ENCODE data around the gene SLC17A1.

Gene SLC17A1

GRCh38 chr6:25832307-25832662 lies 433 bp upstream of the SLC17A1 start:
- no peak for DNase-seq (ENCODE audit: low read depth)

GRCh38 chr6:25830458-25830857 lies 1.4 kb downstream of the SLC17A1 start:
- no peak for DNase-seq (ENCODE audit: low read depth)

GRCh38 chr6:25829375-25829774 lies 2.5 kb downstream of the SLC17A1 start:
- no peak for DNase-seq (ENCODE audit: low read depth)

GRCh38 chr6:25821341-25821740 lies 10.5 kb downstream of the SLC17A1 start:
- DNase-seq (ENCODE audit: low read depth): no peak

- no peak for DNase-seq (ENCODE audit: low read depth)
Observed at GRCh38 chr6:25816252-25816651, 15.6 kb downstream of the SLC17A1 start.

- no peak for DNase-seq (ENCODE audit: low read depth)
Observed at GRCh38 chr6:25815194-25815593, 16.7 kb downstream of the SLC17A1 start.

GRCh38 chr6:25804804-25805203 lies 27.0 kb downstream of the SLC17A1 start:
- DNase-seq (ENCODE audit: low read depth): no peak

GRCh38 chr6:25801436-25801835 lies 30.4 kb downstream of the SLC17A1 start:
- no peak for DNase-seq (ENCODE audit: low read depth)

- DNase-seq (ENCODE audit: low read depth): no peak
Observed at GRCh38 chr6:25794784-25795183, 37.1 kb downstream of the SLC17A1 start.

GRCh38 chr6:25793970-25794369 lies 37.9 kb downstream of the SLC17A1 start:
- no peak for DNase-seq (ENCODE audit: low read depth)

GRCh38 chr6:25792016-25792415 lies 39.8 kb downstream of the SLC17A1 start:
- DNase-seq (ENCODE audit: low read depth): no peak

- no peak for DNase-seq (ENCODE audit: low read depth)
Observed at GRCh38 chr6:25789475-25789874, 42.4 kb downstream of the SLC17A1 start.

GRCh38 chr6:25788305-25788922 lies 43.4 kb downstream of the SLC17A1 start:
- peak; percentile 48 for DNase-seq (ENCODE audit: low read depth)

- no peak for DNase-seq (ENCODE audit: low read depth)
Observed at GRCh38 chr6:25787428-25787827, 44.4 kb downstream of the SLC17A1 start.

- no peak for DNase-seq (ENCODE audit: low read depth)
Observed at GRCh38 chr6:25781134-25781533, 50.7 kb downstream of the SLC17A1 start.

- DNase-seq (ENCODE audit: low read depth): no peak
Observed at GRCh38 chr6:25777856-25778649, 53.8 kb downstream of the SLC17A1 start.

GRCh38 chr6:25777031-25777430 lies 54.8 kb downstream of the SLC17A1 start:
- DNase-seq (ENCODE audit: low read depth): no peak

- no peak for DNase-seq (ENCODE audit: low read depth)
Observed at GRCh38 chr6:25774120-25774715, 57.6 kb downstream of the SLC17A1 start.

GRCh38 chr6:25769983-25770382 lies 61.9 kb downstream of the SLC17A1 start:
- DNase-seq (ENCODE audit: low read depth): no peak

GRCh38 chr6:25768566-25768965 lies 63.3 kb downstream of the SLC17A1 start:
- no peak for DNase-seq (ENCODE audit: low read depth)

- no peak for DNase-seq (ENCODE audit: low read depth)
Observed at GRCh38 chr6:25764611-25765010, 67.2 kb downstream of the SLC17A1 start.

- DNase-seq (ENCODE audit: low read depth): no peak
Observed at GRCh38 chr6:25757936-25758642, 73.8 kb downstream of the SLC17A1 start.
